Mesendoderm (in vitro differentiated cells): Measurements from ENCODE around the gene GGA2.
"Not testable (repeated sequence)": the region's sequence is repeated elsewhere in the genome, so short reads cannot be mapped to it uniquely, and the experiment has no call there.

Experiments
- DNase-seq: peaks from one replicate; pipeline ENCODE4 v3.0.0; 2013
- H2AK5ac ChIP-seq: 2 replicates; pipeline ENCODE4 v1.6.1; 2013; ENCODE audit warnings: low read length, inconsistent platforms
- H2BK120ac ChIP-seq: 2 replicates; pipeline ENCODE4 v1.6.1; 2013; ENCODE audit warnings: low read depth, mild to moderate bottlenecking, low read length, moderate library complexity, mixed read lengths
- H2BK15ac ChIP-seq: replicated peaks from 2 replicates; pipeline ENCODE4 v1.6.1; 2013; ENCODE audit warnings: low read depth, mild to moderate bottlenecking, moderate library complexity
- H2BK5ac ChIP-seq: 2 replicates; pipeline ENCODE4 v1.6.1; 2013; ENCODE audit warnings: low read length, inconsistent platforms
- H3K18ac ChIP-seq: 2 replicates; pipeline ENCODE4 v1.6.1; 2013; ENCODE audit warnings: mild to moderate bottlenecking, low read length, mixed read lengths
- H3K23ac ChIP-seq: one replicate; pipeline ENCODE4 v1.6.1; 2013; ENCODE audit warnings: low read length
- H3K27ac ChIP-seq: 2 replicates; pipeline ENCODE4 v1.5.1; 2013; ENCODE audit warnings: low read depth, mild to moderate bottlenecking, inconsistent platforms, low read length, moderate library complexity
- H3K27me3 ChIP-seq: 2 replicates; pipeline ENCODE4 v1.6.1; 2013; ENCODE audit warnings: low read length, control low read depth, mild to moderate bottlenecking, inconsistent platforms; ENCODE audit not compliant: insufficient read depth, poor library complexity
- H3K36me3 ChIP-seq: 2 replicates; pipeline ENCODE4 v1.6.1; 2013; ENCODE audit warnings: low read length, inconsistent platforms; ENCODE audit not compliant: control insufficient read depth, insufficient read depth
- H3K4ac ChIP-seq: one replicate; pipeline ENCODE4 v1.6.1; 2013; ENCODE audit warnings: low read depth, mild to moderate bottlenecking, low read length, moderate library complexity
- H3K4me1 ChIP-seq: 2 replicates; pipeline ENCODE4 v1.6.1; 2013; ENCODE audit warnings: low read depth, low read length, inconsistent platforms; ENCODE audit not compliant: control insufficient read depth
- H3K4me2 ChIP-seq: 2 replicates; pipeline ENCODE4 v1.6.1; 2013; ENCODE audit warnings: low read length
- H3K4me3 ChIP-seq: 2 replicates; pipeline ENCODE4 v1.5.1; 2013; ENCODE audit warnings: mild to moderate bottlenecking, low read length
- H3K56ac ChIP-seq: one replicate; pipeline ENCODE4 v1.6.1; 2013; ENCODE audit warnings: low read length
- H3K79me1 ChIP-seq: 2 replicates; pipeline ENCODE4 v1.6.1; 2013; ENCODE audit warnings: low read length, inconsistent platforms
- H3K79me2 ChIP-seq: 2 replicates; pipeline ENCODE4 v1.6.1; 2013; ENCODE audit warnings: mild to moderate bottlenecking, low read length; ENCODE audit not compliant: control insufficient read depth, insufficient read depth
- H3K9ac ChIP-seq: 2 replicates; pipeline ENCODE4 v1.6.1; 2013; ENCODE audit warnings: low read length, inconsistent platforms
- H4K5ac ChIP-seq: one replicate; pipeline ENCODE4 v1.6.1; 2013; ENCODE audit warnings: low read length
- H4K8ac ChIP-seq: one replicate; pipeline ENCODE4 v1.6.1; 2013; ENCODE audit warnings: low read depth, mild to moderate bottlenecking, control low read depth, low read length, moderate library complexity
- WGBS: extraction: QIAGEN DNeasy Blood & Tissue Kit; methylation state at CpG from one replicate; pipeline ENCODE4 v1.1.7; 2013; ENCODE audit warnings: low lambda C conversion rate, missing lambda C conversion rate; ENCODE audit not compliant: insufficient coverage; ENCODE audit errors: extremely low coverage; 5-methylcytosine and 5-hydroxymethylcytosine counted together

GGA2 gene

DNA sequence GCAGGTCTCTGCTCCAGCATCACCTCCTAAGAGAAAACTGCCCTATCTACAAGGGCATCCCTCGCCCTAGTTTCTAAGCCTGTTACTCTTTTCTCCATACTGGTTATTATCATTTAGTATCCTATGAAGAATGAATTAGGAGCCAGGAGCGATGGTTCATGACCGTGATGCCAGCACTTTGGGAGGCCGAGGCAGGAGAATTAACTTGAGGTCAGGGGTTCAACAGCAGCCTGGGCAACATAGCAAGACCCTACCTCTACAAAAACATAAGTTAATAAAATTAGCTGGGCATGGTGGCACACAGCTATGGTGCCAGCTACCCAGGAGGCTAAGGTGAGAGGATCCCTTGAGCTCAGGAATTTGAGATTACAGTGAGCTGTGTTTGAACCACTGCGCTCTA lies 39.6 kb upstream of the GGA2 start:
- no peak overlapping the region for H3K27ac ChIP-seq
- DNase-seq, result no peak
- no peak overlapping the region for H4K5ac ChIP-seq
- no CpG with 5 or more reads among the region's 5 CpGs for WGBS
- H3K4me1 ChIP-seq, result no peaks in the 10 kb centered on the region
- no peak overlapping the region for H2AK5ac ChIP-seq
- H3K18ac ChIP-seq, result no peak overlapping the region
- H3K79me1 ChIP-seq, result peaks cover 4% of the 10 kb centered on the region
- no peak overlapping the region for H2BK15ac ChIP-seq
- H3K4me3 ChIP-seq, result no peak overlapping the region
- no peak overlapping the region for H3K4me2 ChIP-seq
- H3K23ac ChIP-seq, result no peak overlapping the region
- peaks cover 13% of the 10 kb centered on the region for H3K36me3 ChIP-seq
- no peak overlapping the region for H3K4ac ChIP-seq
- no peaks in the 10 kb centered on the region for H3K79me2 ChIP-seq
- H2BK5ac ChIP-seq, result no peak overlapping the region
- H3K27me3 ChIP-seq, result no peaks in the 10 kb centered on the region
- no peak overlapping the region for H4K8ac ChIP-seq
- H2BK120ac ChIP-seq, result no peak overlapping the region
- H3K56ac ChIP-seq, result no peak overlapping the region
- H3K9ac ChIP-seq, result no peak overlapping the region

- no peak overlapping the region for H2AK5ac ChIP-seq
- H2BK15ac ChIP-seq, result no peak overlapping the region
- no peak overlapping the region for H4K5ac ChIP-seq
- H3K27ac ChIP-seq, result no peak overlapping the region
- no peak overlapping the region for H2BK5ac ChIP-seq
- no peak overlapping the region for H3K4ac ChIP-seq
- no peak overlapping the region for H3K9ac ChIP-seq
- H3K4me3 ChIP-seq, result no peak overlapping the region
- H3K79me2 ChIP-seq, result no peaks in the 10 kb centered on the region
- no peak for DNase-seq
- no peak overlapping the region for H3K23ac ChIP-seq
- no peaks in the 10 kb centered on the region for H3K79me1 ChIP-seq
- no peak overlapping the region for H2BK120ac ChIP-seq
- H3K4me2 ChIP-seq, result no peak overlapping the region
- H3K18ac ChIP-seq, result no peak overlapping the region
- no peaks in the 10 kb centered on the region for H3K4me1 ChIP-seq
- WGBS, result no CpG with 5 or more reads among the region's 14 CpGs
- no peak overlapping the region for H3K56ac ChIP-seq
- peaks cover 13% of the 10 kb centered on the region for H3K36me3 ChIP-seq
- no peaks in the 10 kb centered on the region for H3K27me3 ChIP-seq
- H4K8ac ChIP-seq, result no peak overlapping the region
Measured at GRCh38 chr16:23544436-23544835, 34.1 kb upstream of the GGA2 start.

DNA sequence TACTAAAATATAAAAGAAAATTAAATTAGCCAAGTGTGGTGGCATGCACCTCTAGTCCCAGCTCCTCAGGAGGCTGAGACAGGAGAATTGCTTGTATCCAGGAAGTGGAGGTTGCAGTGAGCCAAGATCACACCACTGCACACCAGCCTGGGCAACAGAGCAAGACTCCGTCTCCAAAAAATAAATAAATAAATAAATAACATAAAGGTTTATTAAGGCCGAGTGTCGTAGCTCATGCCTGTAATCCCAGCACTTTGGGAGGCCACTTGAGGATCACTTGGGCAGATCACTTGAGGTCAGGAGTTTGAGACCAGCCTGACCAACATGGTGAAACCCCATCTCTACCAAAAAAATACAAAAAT lies 30.5 kb upstream of the GGA2 start:
- H2BK120ac ChIP-seq, H3K27me3 ChIP-seq, H2BK15ac ChIP-seq, H3K4ac ChIP-seq, H3K9ac ChIP-seq, DNase-seq, H3K18ac ChIP-seq, H3K4me2 ChIP-seq, H3K79me1 ChIP-seq, H3K27ac ChIP-seq, H3K23ac ChIP-seq, H3K56ac ChIP-seq, H2AK5ac ChIP-seq, H4K5ac ChIP-seq, H3K4me3 ChIP-seq, H3K79me2 ChIP-seq, H3K36me3 ChIP-seq, H2BK5ac ChIP-seq, H3K4me1 ChIP-seq: not testable (repeated sequence)
- H4K8ac ChIP-seq, result peak overlapping the region; percentile 41
- WGBS, result no CpG with 5 or more reads among the region's 3 CpGs

GRCh38 chr16:23539984-23540816 lies 29.9 kb upstream of the GGA2 start:
- no peaks in the 10 kb centered on the region for H3K27me3 ChIP-seq
- no peak overlapping the region for H2BK120ac ChIP-seq
- H3K4ac ChIP-seq, result no peak overlapping the region
- H3K23ac ChIP-seq, result no peak overlapping the region
- no peak overlapping the region for H3K4me3 ChIP-seq
- no peak overlapping the region for H3K56ac ChIP-seq
- H3K27ac ChIP-seq, result no peak overlapping the region
- no peak overlapping the region for H2BK15ac ChIP-seq
- no peak overlapping the region for H2AK5ac ChIP-seq
- H3K4me1 ChIP-seq, result no peaks in the 10 kb centered on the region
- H3K18ac ChIP-seq, result no peak overlapping the region
- H3K4me2 ChIP-seq, result no peak overlapping the region
- no peaks in the 10 kb centered on the region for H3K79me2 ChIP-seq
- no peak for DNase-seq
- H4K5ac ChIP-seq, result no peak overlapping the region
- no peak overlapping the region for H3K9ac ChIP-seq
- no CpG with 5 or more reads among the region's 11 CpGs for WGBS
- no peaks in the 10 kb centered on the region for H3K79me1 ChIP-seq
- H4K8ac ChIP-seq, result peak overlapping the region; percentile 41
- H3K36me3 ChIP-seq, result peaks cover 8% of the 10 kb centered on the region
- H2BK5ac ChIP-seq, result no peak overlapping the region

DNA sequence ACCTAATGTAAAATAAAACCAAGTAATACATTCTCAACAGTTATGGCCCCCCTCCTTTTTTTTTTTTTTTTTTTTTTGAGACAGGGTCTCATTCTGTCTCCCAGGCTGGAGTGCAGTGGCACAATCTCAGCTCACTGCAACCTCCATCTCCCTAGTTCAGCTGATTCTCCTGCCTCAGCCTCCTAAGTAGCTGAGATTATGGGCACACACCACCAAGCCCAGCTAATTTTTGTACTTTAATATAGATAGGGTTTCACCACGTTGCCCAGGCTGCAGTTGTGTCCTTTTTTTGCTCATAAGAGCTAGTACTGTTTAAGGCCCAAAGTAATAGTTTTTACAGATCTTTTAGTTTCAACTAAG lies 28.6 kb upstream of the GGA2 start:
- H3K4me1 ChIP-seq, result no peaks in the 10 kb centered on the region
- H3K18ac ChIP-seq, result no peak overlapping the region
- H3K36me3 ChIP-seq, result peaks cover 10% of the 10 kb centered on the region
- no peak overlapping the region for H4K5ac ChIP-seq
- no peak overlapping the region for H3K56ac ChIP-seq
- H2BK5ac ChIP-seq, result no peak overlapping the region
- no peak overlapping the region for H2BK120ac ChIP-seq
- H3K4me3 ChIP-seq, result no peak overlapping the region
- peak overlapping the region; percentile 70 for H3K4ac ChIP-seq
- no peak overlapping the region for H4K8ac ChIP-seq
- no peaks in the 10 kb centered on the region for H3K79me2 ChIP-seq
- no peak overlapping the region for H3K27ac ChIP-seq
- no peaks in the 10 kb centered on the region for H3K79me1 ChIP-seq
- no peak overlapping the region for H3K9ac ChIP-seq
- no CpG with 5 or more reads among the region's 1 CpG for WGBS
- no peak overlapping the region for H3K23ac ChIP-seq
- H2AK5ac ChIP-seq, result no peak overlapping the region
- no peak overlapping the region for H2BK15ac ChIP-seq
- no peak for DNase-seq
- no peaks in the 10 kb centered on the region for H3K27me3 ChIP-seq
- H3K4me2 ChIP-seq, result no peak overlapping the region

DNA sequence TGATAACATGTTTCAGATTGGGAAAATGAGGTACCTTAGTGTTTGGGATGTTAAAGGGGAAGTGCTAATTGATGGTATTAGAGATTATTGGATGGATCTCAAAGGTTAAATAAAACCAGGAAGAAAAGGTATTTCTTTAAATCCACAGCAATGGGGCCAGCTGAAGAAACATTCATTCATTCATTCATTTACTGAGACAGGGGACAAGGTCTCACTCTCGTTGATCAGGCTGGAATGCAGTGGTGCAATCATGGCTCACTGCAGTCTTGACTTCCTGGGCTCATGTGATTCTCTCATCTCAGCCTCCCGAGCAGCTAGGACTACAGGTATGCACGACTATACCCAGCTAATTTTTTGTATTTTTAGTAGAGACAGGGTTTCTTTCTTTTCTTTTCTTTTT lies 27.1 kb upstream of the GGA2 start:
- Histone ChIP-seq H3K4ac (no peak overlapping the region), H2BK15ac (no peak overlapping the region), H3K23ac (no peak overlapping the region), H4K8ac (no peak overlapping the region), H3K4me1 (no peaks in the 10 kb centered on the region), H3K27me3 (no peaks in the 10 kb centered on the region), H3K18ac (no peak overlapping the region), H4K5ac (no peak overlapping the region), H2BK5ac (no peak overlapping the region), H3K4me2 (no peak overlapping the region), H2AK5ac (no peak overlapping the region), H3K27ac (no peak overlapping the region), H3K79me1 (no peaks in the 10 kb centered on the region), H3K4me3 (no peak overlapping the region), H3K9ac (no peak overlapping the region), H2BK120ac (no peak overlapping the region), H3K36me3 (peaks cover 12% of the 10 kb centered on the region), H3K79me2 (no peaks in the 10 kb centered on the region), H3K56ac (no peak overlapping the region)
- no CpG with 5 or more reads among the region's 3 CpGs for WGBS
- peak; percentile 25 for DNase-seq
